NCI-H187 treated with DMSO at 0.1 percent for 48 hours (cell line): ENCODE measurements around the gene FNDC3A.
"Not testable (repeated sequence)": the region's sequence is repeated elsewhere in the genome, so short reads cannot be mapped to it uniquely, and the experiment has no call there.

Experiments
- DNase-seq: peaks from one replicate; lab custom pipeline; 2025; lab: John Stamatoyannopoulos, UW

FNDC3A gene

DNA sequence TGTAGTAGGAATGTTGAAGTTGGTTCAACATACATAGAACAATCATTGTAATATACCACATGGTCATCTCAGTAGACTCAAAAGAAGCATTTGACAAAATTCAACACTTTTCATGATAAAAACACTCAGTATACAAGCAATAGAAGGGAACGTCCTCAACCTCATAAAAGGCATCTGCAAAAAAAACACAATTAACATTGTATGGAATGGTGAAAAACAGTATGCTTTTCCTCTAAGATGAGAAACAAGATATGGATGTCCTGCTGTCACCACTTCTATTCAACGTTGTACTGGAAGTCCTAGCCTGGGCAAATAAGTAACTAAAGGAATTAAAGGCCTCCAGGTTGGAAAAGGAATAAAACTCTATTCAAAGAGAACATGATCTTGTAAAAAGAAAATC lies 54.5 kb downstream of the FNDC3A start:
- no peak for DNase-seq

DNA sequence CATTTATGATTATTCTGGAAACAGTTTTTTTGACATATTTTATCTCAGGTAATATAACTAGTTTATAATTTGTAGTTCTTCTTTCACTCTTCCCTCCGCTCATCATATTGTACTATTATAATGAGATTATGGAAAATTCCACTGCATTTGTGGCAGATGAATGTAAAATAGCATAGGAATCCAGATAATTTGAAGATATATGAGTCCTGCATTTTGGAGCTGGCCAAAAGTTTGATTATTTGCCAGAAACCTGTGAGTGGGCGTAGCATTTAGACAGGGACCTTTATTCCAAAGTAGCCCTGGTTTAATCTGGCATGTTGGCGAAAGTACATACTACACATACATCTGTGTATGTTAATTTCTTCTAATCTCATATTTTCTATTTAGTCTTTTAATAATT lies 65.2 kb downstream of the FNDC3A start:
- DNase-seq = no peak

DNA sequence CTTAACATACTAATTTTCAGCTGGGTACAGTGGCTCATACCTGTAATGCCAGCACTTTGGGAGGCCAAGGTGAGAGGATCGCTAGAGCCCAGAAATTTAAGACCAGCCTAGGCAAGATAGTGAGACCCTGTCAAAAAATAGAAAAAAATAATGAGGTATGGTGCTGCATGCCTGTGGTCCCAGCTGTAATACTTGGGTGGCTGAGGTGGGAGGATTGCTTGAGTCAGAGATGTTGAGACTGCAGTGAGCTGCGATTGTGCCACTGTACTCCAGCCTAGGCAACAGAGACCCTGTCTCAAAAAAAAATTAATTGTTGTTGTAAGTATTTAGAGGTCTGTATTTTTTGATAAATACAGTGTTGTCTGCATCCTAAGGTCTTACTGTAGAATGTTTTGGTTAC lies 66.8 kb downstream of the FNDC3A start:
- DNase-seq = no peak

DNA sequence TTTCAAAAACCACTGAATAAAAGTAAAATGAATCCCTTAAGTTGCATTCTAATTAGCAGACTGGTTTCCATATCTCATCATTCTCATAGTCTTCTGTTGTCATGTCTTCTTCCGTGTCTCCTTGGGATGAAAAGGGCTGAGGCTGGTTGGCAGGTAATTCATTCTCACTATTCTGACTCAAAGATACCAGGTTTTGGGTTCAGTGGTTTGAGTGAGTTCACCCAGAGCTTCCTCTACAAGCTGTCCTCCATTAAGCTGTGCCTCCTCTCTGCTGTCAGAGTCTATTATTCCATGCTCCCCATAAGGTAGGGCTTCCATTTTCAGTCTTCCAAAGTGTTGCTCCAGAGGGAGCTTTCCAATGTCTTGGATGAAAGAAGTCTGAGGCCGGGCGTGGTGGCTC lies 68.3 kb downstream of the FNDC3A start:
- no peak for DNase-seq

DNA sequence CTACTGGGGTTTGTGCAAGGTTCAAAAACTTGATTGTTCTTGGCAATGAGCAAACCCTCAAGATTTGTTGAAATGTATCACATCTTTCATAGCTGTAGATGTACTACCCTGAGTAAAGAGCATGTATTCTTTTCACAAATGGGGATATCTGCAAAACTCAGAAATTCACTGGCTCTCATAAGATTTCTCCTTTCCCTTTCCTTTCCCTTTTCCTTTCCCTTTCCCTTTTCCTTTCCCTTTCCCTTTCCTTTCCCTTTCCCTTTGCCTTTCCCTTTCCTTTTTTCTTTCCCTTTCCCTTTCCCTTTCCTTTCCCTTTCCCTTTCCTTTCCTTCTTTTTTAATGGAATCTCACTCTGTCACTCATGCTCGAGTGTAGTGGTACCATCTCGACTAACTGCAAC lies 69.1 kb downstream of the FNDC3A start:
- no peak for DNase-seq

DNA sequence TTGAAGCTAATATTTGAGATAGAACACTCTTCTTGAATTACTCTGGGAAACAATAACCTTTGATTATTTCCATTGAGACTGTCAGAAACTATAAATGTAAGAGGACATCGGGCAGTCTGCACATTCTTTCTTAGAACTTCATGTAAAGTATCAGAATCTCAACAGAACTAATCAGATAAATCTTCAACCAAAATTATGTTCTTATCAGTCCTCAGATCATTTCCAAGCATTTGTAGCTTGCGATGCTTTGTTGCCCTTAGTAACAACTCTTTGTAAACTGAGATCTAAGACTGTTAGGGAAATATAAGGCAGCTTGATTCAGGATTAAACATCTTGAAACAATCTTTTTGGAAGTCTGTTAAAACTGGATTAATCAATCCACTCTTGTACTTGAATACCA lies 70.3 kb downstream of the FNDC3A start:
- no peak for DNase-seq

DNA sequence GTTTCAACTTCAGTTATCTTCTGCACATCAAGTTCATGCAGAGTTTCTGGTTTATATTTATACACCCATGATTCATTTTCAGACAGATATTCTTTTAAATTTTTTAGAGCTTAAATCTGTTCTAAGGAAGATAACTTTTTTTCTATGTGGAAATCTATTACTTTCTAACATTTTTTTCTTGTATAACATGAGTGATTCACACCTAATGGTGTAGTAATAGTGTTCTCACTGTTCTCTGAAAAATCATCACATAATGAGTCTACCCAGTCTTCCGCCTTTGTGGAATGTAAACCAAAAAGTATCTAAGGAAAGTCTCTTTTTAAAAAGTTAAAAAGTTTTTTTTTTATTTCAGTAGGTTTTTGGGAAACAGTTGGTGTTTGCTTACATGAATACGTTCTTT lies 70.8 kb downstream of the FNDC3A start:
- DNase-seq = no peak

DNA sequence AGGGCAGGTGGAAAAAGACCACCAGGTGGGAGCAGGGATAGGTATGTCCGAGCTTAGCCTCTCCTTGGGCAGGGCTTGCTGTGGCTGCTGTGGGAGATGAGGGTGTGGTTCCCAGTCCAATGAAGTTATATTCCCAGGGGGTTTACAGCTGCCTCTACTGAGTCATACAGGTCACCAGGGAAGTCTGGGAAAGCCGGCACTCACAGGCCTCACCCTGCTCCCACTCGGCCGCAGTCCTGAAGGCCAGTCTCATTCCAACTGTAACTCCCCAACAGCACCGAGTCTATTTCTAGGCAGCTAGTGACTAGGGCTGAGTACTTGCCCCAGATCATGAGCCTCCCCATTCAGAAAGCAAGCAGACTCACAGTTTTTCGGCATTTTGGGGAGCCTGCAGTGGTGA lies 77.1 kb downstream of the FNDC3A start:
- DNase-seq = no peak

DNA sequence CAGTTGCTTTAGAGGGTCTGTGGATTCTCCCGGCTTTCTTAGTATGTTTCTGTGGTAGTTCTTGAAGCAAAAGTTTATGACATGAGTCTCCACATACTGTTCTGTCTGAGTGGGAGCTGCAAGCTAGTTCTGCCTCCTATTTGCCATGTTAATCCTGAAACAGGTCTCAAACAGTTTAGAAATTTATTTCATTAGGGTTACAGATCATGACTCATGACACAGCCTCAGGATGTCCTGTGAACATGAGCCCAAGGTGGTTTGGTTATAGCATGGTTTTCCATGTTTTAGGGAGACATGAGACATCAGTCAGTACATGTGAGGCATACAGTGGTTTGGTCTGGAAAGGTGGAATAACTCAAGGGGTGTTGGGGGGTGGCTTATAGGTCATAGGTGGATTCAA lies 77.5 kb downstream of the FNDC3A start:
- DNase-seq = no peak

DNA sequence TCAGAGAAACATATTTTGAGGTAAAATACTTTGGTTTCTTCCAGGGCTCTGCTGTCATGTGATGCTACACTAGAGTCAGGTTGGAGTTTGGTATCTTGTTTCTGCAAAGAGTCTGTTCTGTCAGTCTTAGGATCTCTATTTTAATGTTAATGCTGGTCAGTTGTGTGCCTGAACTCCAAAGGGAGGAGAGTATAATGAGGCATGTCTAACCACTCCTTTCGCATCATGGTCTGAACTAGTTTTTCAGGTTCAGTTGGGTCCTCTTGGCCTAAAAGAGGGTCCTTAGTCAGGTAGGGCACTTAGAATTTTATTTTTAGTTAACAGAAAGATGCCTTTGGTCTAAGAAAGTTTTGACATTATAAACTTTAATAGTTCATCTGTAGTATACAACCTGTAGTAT lies 78.2 kb downstream of the FNDC3A start:
- DNase-seq = no peak

DNA sequence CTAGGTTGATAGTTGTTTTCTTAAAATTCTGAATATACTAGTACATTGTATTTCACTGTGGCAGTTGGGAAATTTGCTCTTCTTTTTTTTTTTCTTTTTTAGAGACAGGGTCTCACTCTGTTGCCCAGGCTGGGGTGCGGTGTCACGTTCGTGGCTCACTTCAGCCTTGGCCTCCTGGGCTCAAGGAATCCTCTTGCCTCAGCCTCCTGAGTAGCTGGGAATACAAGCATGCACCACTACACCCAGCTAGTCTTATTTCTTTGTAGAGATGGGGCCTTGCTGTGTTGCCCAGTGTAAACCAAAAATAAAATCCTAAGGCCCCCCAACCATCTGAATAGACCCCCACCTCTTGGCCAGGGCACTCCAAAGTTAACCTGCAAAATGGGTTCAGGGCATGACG lies 79.3 kb downstream of the FNDC3A start:
- no peak for DNase-seq

DNA sequence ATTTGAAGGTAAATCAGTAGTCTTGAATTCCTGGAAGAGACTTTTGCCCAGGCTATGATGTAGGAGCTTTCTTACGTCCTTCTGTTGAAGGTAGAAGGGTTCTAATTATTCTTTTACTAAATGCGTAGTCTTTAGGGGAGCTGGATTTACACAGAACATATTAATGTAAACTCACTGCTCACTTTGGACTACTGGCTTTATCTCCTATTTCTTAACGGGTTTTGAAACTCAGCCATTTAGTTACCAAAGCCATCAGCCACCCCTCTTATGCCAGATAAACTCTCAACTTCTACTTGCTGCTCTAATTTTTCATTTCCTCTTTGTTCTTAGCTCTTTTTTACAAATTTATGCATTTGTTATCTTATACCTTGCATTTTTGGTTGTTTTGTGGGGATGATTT lies 81.5 kb downstream of the FNDC3A start:
- no peak for DNase-seq

DNA sequence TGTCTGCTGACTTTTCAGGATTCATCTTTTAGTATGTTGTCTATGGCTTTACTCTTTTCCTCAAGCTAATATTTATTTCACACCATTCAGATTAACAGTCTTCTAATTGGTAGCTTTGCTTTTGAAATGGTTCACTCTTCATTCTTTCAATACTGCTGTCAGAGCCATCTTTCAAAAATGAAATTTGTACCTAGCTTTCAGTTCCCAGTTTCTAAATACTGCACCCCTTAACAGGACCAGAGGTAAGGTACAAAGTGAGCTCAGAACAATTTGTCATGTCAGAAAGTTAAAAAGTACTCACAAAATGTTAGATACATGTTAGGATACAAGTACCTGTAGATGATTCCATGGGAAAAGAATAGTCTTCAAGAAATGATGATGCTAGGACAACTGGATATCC lies 83.0 kb downstream of the FNDC3A start:
- DNase-seq = no peak

DNA sequence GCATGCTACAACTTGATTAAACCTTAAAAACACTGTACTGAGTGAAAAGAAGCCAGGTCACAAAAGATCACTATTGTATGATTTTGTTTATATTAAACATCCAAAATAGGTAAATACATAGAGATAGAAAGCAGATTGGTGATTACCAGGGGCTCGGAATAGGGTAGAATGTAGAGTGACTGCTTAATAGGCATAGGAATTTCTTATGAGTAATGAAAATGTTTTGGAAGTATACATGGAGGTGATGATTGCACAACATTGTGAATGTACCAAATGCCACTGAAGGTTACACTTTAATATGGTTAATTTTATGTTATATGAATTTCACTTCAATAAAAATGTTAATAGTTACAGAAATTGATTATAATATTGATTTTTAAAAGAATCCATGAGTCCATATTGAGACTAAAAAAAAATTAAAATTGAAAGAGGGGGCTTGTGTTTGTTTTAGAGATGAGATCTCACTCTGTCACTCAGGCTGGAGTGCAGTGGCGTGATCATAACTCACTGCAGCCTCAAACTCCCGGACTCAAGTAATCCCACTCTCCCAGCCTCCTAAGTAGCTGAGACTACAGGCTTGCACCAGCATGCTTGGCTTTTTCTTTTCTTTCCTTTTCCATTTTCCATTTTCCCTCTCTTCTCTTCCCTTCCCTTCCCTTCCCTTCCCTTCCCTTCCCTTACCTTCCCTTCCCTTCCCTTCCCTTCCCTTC lies 85.1 kb downstream of the FNDC3A start:
- DNase-seq = no peak

DNA sequence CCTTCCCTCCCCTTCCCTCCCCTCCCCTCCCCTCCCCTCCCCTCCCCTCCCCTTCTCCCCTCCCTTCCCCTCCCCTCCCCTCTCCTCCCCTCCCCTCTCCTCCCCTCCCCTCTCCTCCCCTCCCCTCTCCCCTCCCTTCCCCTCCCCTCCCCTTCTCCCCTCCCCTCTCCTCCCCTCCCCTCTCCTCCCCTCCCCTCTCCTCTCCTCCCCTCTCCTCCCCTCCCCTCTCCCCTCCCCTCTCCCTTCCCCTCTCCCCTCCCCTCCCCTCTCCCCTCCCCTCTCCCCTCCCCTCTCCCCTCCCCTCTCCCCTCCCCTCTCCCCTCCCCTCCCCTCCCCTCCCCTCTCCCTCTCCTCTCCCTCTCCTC lies 85.7 kb downstream of the FNDC3A start:
- not testable (repeated sequence) for DNase-seq

DNA sequence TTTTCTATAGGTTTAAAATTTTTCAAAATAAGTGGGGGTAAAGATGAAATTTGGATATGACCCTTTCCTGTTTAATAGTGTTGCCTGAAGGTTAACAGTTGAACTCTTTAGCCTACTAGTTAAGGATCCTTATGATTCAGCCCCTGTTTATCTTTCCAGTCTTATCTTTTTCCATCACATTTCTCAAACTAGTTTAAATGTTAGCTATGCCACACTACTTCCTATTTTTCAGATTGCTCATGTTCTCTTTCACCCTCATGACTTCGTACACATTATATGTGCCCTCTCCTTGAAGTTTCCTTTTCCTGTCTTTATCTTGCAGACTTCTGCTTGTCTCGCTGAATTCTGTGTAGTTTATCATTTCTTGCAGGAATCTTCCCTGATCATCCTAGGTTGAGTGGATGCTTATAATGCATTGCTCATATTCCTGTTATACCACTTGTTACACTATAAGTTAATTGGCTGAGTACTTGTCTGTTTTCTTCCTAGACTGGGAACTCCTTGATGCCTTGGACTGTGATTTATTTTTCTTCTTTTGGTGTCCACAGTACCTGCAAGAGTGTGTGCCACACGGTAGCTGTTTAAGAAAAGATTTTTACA lies 86.7 kb downstream of the FNDC3A start:
- DNase-seq = no peak

DNA sequence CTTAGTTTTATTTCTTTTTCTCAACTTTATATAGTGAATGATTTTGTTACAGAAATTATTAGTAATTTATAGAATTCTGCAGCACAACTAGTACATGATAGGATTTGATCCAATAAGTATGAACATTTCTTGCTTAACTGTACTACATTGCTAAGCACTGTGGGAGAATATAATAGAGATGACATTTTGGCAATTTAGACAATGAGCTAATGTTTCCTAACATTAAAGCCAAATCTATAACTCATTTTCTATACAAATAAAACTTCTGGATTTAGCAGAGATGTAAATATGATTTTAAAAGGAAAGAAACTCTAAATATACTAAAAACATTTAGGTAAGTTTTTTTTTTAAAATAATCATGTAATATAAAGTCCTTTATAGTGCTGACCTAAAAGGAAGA lies 87.3 kb downstream of the FNDC3A start:
- no peak for DNase-seq

DNA sequence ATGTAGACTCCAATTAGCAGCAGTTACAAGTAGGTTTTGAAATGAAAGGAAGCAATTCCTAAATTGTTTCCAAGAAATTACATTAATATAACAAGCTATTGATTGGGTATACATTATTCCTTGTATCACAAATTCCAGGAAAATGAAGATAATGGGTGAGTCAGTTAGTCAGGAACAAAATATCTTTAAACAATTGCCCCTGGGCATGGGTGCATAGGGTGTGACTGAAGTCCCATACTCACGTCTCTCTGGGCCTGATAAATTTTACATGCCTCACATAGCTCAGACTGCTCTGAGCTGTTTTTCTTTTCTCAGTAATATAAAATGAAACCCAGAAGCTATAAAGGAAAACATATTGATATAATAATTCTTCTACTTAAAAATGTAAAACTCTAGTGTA lies 87.8 kb downstream of the FNDC3A start:
- no peak for DNase-seq

DNA sequence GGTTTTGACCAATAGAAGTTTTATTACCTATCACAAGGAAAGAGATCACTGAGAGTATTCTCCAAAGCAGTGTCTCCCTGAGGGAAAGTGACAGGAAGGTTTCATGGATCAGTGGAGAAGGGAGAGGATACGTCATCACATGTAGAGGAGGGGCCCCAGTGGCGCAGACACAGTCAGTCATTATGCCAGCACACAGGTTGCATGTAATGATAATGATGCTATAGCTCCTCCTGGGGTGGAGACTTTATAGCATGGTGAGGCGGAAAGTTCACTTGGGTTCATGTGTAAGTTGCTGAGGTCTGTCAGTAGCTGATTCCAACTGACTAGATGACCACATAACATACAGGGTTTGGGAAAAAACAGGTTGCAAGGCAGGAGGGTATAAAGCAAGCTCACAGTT lies 88.8 kb downstream of the FNDC3A start:
- no peak for DNase-seq

DNA sequence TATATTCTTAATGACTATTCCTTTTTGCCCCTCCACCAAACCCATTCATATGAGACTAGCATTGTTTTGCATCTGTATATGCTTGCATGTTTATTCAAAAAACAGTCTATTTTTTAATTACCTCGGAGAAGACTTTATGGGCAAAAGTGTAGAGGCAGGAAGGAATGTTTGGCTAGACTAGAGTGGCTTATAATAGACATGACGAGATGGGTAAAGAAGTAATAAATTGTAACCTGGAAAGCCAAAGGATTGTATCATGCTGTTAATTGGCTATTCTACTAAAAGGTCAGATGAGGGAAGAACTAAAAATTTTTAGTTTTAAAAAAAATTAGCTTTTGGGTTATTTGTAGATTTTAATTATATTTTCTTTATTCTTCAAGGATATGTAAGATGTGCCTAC lies 91.1 kb downstream of the FNDC3A start:
- DNase-seq = no peak

DNA sequence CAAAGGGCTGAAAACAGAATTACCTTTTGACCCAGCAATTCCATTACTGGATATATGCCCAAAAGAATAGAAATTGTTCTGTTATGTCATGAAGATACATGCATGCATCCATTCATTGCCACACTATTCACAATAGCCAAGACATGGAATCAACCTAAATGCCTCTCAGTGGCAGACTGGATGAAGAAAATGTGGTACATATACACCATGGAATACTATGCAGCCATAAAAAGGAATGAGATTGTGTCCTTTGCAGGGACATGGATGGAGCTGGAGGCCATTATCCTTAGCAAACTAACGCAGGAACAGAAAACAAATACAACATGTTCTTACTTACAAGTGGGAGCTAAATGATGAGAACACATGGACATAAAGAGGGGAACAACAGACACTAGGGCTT lies 92.8 kb downstream of the FNDC3A start:
- not testable (repeated sequence) for DNase-seq

DNA sequence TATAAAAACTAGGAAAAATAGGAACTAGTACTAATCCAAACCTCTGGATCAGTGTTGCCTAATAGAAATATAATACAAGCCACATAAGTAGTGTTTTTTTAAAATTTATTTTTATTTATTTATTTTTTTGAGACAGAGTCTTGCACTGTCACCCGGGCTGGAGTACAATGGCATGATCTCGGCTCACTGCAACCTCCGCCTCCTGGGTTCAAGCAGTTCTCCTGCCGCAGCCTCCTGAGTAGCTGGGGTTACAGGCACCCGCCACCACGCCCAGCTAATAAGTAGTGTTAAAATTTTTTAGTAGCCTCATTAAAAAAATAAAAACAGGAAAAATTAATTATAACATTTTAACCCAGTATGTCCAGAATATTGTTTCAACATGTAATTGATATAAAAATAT lies 94.3 kb downstream of the FNDC3A start:
- DNase-seq = not testable (repeated sequence)

DNA sequence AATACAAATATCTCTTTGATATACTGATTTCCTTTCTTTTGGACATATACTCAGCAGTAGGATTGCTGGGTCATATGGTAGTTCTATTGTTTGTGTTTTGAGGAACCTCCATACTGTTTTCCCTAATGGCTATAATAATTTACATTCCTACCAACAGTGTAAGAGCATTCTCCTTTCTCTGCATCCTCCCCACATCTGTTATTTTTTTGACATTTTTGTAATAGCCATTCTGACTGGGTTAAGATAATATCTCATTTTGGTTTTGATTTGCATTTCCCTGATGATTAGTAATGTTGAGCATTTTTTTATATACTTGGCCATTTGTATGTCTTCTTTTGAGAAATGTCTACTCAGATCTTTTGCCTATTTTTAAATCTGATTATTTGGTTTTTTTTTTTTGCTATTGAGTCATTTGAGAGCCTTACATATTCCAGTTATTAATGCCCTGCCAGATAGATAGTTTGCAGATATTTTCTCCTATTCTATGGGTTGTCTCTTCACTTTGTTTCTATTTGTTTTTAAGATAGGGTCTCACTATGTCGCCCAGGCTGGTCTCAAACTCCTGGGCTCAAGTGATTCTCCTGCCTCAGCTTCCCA lies 95.7 kb downstream of the FNDC3A start:
- DNase-seq = no peak
